ENCODE data around the gene CRYGB.
"Not testable (repeated sequence)": the region's sequence is repeated elsewhere in the genome, so short reads cannot be mapped to it uniquely, and the experiment has no call there.

Gene CRYGB

DNA sequence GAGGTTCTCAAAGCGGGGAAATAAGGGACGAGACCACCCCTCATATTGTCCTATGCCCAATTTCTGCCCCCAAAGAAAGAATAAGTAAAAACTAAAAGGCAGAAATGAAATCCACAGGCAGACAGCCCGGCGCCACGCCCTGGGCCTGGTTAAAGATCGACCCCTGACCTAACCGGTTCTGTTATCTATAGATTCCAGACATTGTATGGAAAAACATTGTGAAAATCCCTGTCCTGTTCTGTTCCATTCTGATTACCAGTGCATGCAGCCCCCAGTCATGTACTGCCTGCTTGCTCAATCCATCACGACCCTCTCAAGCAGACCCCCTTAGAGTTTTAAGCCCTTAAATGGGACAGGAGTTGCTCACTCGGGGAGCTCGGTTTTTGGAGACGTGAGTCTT lies 28.6 kb downstream of the CRYGB start:
- DNase-seq (ENCODE audit: low read depth in 1 of 2, low spot score in 1 of 2), result not testable (repeated sequence)

DNA sequence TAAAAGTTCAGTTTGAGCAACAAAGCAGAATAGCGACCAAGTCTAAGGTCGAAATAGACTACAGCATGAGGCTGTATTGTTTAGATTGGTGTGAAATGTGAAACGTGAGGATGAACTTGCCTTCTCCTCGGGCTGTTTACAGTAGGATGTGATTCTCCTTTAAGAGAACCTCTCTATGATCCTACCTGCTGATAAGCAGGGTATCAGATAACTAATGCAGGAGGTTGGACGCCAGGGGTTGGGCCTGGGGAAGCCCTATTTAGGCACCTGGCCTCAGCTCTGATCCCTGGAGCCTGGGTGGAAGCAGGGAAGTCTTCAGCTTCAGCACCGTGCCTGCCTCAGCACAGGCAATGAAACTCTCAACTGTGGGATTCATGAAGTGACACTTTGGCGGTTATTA lies 33.0 kb downstream of the CRYGB start:
- DNase-seq (ENCODE audit: low read depth in 1 of 2, low spot score in 1 of 2), result no peak

DNA sequence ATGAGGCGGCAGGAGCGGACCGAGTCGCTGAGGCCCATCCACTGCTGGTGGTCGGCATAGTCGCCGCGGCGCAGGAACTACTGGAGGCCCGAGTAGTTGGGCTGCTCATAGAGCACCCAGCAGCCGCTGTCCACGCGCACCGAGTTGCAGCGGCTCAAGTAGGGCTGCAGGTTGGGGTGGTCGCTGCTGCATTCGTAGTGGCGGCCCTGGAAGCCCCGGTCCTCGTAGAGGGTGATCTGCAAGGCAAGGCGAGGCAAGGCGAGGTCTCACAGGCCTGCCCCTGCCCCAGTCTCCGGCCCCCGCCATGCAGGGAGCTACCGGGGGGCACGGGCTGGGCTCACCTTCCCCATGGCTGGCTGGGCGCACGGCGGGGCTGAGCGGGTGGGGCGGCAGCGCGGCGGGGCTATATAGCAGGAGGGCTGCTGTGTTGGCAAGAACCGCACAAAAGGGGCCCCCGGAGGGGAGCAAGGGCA lies 33.6 kb downstream of the CRYGB start:
- not testable (repeated sequence) for DNase-seq (ENCODE audit: low read depth in 1 of 2, low spot score in 1 of 2)

DNA sequence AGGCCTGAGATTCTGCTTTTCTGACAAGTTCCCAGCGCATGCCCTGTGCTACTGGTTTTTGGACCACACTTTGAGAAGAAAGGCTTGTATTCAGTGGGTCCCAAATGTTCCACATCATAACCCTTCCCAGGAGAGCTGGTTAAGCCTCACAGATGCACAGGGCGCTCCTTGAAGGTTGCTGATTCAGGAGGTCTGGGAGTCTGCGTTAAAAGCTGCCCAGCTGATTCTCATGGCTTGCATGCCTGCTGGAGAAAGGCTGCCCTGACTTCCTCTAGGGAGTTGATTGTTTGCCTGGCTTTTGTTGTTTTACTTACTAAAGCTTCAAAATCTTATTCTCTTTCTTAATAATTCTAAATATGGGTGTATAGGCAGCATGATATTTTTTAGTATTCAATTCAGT lies 42.3 kb downstream of the CRYGB start:
- DNase-seq (ENCODE audit: low read depth in 1 of 2, low spot score in 1 of 2), result no peak

DNA sequence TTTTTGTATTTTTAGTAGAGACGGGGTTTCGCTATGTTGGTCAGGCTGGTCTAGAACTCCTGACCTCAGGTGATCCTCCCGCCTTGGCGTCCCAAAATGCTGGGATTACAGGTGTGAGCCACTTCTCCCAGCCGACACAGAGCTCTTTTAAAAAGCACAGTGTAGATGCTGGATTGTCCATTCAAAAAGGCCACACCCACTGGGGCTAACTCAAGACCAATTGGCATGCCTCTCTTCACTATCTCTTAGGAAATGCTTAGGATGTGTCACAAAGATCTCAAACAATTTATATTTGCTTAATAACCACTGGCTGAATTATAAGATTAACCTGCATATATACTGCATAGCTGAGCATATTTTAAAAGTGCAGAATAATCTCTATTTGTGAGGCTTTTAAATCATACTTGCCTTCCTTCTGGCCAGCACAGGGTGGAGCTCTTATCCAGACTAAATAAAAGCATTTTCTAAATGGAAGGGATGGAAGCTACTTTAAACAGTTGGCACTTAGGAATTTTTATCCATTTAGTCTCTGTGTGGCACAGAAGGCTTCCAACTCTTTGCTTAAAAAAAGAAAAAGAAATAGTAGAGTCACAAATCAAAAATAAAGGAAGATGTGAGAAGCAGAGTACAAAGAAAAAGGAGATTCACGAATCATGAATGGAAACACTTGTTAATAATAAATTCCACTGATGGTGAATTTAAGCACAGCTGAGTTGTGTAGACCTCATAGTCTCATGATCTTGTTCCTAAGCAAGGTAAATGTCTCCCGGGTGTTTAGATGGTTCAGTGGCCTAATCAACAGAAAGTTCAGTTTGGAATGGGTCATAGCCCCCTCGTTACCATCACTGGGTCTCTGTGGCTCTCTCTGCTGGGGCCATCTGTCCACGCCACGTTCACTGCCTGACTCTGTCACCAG lies 44.0 kb downstream of the CRYGB start:
- DNase-seq (ENCODE audit: low read depth in 1 of 2, low spot score in 1 of 2), result no peak

DNA sequence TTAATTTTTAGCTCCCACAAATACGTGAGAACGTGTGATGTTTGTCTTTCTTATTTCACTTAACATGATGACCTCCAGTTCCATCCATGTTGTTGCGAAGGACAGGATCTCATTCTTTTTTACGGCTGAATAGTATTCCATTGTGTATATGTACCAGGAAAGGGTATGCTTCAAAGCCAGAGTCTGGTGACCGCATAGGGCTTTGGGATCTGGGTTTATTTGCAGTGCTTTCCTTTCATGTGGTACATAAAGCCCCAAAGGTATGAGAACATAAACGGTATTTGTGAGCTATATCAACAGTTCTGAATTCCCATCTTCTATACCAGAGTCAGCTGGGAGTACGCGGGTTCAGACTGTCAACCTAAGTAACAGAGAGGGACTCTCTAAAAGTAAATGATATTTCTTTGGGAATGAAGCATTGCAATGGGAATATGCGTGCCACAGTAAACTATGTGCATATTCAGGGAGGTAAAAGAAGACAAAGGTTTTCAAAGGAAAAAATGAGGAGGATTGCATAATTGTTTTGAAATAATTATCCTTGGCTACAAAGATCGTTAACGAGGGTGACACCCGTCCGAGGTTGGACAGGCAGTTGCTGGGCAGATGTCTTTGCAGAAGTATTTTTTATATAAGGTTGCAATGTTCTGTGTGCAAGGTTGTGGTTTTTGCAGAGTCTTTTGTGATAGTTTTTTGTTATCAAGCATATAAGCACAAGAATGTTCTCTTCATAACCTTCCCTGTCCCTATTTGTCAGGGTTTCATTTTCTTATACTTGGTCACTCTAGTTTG lies 46.1 kb downstream of the CRYGB start:
- DNase-seq (ENCODE audit: low read depth in 1 of 2, low spot score in 1 of 2), result no peak

DNA sequence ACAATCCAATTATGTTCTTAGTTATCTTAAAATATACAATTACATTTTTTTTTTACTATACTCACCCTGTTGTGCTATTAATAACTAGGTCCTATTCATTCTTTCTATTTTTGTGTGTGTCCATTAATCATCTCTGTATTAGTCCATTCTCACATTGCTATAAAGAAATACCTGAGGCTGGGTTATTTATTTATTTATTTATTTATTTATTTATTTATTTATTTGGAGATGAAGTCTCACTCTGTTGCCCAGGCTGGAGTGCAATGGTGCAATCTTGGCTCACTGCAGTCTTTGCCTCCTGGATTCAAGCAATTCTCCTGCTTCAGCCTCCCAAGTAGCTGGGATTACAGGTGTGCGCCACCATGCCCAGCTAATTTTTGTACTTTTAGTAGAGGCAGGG lies 47.3 kb downstream of the CRYGB start:
- DNase-seq (ENCODE audit: low read depth in 1 of 2, low spot score in 1 of 2), result not testable (repeated sequence)

DNA sequence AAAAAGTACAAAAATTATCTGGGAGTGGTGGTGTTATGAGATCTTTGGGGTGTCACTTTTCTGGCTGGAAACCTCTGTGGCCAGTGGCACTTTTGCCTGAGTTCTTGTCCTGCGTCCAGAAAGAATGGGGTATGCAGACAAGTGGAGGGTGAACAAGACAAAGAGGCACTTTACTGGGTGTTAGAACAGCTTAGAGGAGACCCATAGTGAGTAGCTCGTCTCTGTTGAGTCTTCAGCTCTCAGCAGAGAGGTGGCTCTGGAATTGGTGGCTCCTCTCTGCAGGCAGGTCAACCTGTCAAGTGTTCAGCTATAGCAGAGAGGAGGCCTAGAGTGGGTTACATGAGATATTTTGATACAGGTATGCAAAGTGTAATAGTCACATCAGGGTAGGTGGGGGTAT lies 47.7 kb downstream of the CRYGB start:
- DNase-seq (ENCODE audit: low read depth in 1 of 2, low spot score in 1 of 2), result no peak

DNA sequence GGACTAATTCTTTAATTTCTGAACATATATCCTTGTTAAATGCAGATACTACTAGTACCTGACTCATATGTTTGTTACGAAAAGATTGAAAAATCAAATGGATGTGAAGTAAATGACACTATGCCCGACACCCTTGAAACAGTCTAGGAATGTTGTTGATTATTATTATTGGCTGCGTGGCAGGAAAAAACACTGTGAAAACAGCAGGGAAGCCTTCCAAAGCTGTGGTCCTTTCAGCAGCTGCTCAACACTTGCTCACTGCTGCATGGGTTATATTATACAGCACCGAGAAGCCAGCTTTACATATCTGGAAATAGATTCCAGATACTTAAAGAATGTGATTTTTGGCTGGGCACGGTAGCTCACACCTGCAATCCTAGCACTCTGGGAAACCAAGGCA lies 48.2 kb downstream of the CRYGB start:
- no peak for DNase-seq (ENCODE audit: low read depth in 1 of 2, low spot score in 1 of 2)

DNA sequence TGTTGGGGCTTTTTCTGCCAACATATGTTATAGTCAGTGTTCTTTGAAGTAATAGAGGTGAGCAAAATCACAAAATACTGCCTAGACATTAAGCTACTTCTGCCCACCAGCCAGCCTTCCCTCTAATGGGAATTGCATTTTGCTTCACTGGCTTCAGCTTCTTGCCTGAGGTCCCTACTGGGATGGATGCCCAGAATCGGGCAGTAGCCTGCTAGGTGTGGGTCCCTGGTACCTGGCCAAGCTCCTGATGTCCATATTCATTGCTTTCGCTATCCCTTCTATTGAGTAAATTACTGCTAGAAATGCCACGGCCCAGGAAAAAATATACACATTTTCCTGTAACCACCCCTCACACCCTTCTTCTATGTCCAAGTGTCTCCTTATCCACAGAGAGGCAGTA lies 48.6 kb downstream of the CRYGB start:
- no peak for DNase-seq (ENCODE audit: low read depth in 1 of 2, low spot score in 1 of 2)

DNA sequence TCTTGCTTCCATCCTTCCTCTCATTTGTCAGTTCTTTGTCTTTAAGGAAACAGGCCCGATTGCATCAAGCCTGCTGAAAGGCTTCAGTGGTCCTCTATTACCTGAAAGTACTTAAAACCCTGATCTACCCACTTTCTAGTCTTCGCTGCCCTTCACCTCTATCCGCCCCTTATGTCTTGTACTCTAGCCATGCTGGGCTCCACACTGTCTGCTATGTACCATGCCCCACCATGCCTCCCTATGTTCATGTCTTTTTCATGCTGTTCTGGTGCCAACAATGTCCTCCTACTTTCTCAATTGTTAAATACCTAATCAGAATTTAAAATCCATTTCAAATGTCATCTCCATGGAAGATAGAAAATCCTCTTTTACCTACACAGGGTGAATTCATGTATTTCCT lies 49.9 kb downstream of the CRYGB start:
- no peak for DNase-seq (ENCODE audit: low read depth in 1 of 2, low spot score in 1 of 2)

DNA sequence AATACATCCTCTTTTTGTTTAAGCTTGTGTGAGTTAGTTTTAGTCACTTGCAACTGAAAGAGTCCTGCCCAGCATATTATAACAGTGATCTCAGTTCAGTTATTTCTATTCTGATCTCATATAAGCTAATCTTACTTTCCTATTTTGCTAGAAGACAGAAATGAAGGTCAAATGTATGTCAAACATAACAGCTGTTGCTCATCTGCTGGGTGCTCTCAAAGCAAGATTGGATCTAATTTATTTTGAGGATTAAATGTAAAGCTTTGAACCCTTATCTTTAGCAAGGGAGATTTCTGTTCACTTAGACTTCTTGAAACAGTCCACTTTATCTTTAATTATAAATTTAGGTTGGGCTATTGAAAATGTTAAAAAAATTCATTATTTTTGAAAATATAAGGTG lies 52.8 kb downstream of the CRYGB start:
- no peak for DNase-seq (ENCODE audit: low read depth in 1 of 2, low spot score in 1 of 2)
